NCI-H69 (cell line): Measurements from ENCODE around the gene SVOPL.
"Not testable (repeated sequence)": the region's sequence is repeated elsewhere in the genome, so short reads cannot be mapped to it uniquely, and the experiment has no call there.

Experiments used
- DNase-seq: peaks from one replicate; lab custom pipeline; 2025; lab: John Stamatoyannopoulos, UW

SVOPL gene

DNA sequence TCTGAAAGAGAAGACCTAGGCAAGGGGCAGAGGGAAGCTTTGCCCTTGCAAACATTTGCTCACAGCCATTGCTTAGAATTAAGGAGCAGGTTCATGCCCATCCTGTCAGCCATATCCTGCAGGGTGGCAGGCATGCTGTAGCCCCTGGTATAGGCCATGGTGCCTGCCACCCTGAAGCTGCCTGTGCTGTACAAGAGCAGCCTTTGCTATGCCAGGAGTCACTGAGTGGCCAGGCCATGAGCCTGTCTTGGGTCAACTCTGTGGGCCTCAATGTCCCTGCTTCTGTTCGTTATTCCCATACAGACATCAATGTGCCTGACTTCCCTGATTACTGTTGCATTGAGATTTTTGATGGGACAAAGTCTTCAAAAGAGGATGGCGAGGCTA, 368 bp upstream of the SVOPL start:
- no peak for DNase-seq

DNA sequence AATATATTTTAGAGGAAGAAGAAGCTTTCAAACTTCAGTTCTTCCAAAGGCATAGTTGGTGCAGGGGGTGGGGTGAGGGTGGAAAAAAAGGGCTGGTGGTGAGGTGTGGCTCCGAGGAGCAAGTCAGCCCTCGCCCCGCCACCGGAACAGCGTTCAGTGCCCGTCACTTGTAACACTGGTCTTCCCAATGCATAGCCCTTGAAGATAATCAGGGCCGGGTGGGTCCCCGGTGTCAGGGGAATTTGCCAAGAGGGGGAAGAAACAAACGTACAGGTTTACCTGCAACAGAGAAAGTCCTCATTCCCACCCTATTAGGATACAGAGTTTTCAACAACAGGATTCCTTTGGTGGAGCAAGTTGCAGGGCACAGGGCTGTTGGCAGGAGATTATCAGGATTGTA, 1.5 kb downstream of the SVOPL start:
- DNase-seq: no peak

- DNase-seq: no peak
Observed at GRCh38 chr7:138698281-138698680, 2.9 kb downstream of the SVOPL start.

- DNase-seq: no peak
Observed at GRCh38 chr7:138697535-138698182, 3.5 kb downstream of the SVOPL start.

- not testable (repeated sequence) for DNase-seq
Observed at GRCh38 chr7:138695776-138696175, 5.4 kb downstream of the SVOPL start.

GRCh38 chr7:138695106-138695505, 6.1 kb downstream of the SVOPL start:
- DNase-seq: no peak

DNA sequence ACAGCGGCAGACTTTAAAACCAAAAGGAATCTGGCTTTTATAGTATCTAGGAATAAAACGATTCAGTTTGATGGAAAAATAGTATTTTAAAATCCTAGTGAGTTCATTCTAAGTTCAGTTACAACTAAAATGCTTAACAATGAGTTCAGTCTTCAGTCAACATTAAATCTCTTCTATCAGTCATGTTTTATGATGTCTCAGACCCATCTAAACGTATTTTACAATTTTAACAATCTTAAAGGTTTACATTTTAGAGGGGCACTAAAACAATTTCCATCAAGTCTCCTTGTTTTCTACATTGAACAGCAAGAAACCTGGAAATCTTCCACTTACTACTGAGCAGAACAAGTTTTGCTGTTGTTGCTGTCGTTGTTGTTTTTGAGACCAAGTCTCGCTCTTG, 10.0 kb downstream of the SVOPL start:
- no peak for DNase-seq

DNA sequence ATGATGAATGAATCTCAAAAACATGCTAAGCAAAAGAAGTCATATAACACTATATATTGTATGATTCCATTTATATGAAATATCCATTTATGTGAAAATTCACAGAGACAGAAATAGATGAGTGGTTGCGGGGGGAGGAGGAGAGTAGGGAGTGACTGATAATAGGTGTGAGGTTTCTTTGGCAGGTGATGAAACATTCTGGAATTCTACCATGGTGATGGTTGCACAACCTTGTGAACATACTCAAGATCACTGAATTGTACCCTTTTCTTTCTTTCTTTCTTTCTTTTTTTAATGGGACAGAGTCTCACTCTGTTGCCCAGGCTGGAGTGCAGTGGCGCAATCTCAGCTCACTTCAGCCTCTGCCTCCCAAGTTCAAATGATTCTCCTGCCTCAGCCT, 10.7 kb downstream of the SVOPL start:
- no peak for DNase-seq

DNA sequence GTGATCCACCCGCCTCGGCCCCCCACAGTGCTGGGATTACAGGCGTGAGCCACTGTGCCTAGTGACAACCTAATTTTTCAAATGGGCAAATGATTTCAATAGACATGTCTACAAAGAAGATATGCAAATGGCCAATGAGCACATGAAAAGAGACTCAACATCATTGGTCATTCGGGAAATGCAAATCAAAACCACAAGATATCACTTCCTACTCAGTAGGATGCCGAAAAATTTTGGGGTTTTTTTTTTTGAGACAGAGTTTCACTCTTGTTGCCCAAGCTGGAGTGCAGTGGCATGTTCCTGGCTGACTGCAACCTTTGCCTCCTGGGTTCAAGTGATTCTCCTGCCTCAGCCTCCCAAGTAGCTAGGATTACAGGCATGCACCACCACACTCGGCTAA, 13.1 kb downstream of the SVOPL start:
- DNase-seq: not testable (repeated sequence)

GRCh38 chr7:138684340-138684739, 16.8 kb downstream of the SVOPL start:
- no peak for DNase-seq

GRCh38 chr7:138679793-138680192, 21.4 kb downstream of the SVOPL start:
- DNase-seq: no peak

- no peak for DNase-seq
Observed at GRCh38 chr7:138670594-138670993, 30.6 kb downstream of the SVOPL start.

GRCh38 chr7:138669364-138669763, 31.8 kb downstream of the SVOPL start:
- DNase-seq: no peak

DNA sequence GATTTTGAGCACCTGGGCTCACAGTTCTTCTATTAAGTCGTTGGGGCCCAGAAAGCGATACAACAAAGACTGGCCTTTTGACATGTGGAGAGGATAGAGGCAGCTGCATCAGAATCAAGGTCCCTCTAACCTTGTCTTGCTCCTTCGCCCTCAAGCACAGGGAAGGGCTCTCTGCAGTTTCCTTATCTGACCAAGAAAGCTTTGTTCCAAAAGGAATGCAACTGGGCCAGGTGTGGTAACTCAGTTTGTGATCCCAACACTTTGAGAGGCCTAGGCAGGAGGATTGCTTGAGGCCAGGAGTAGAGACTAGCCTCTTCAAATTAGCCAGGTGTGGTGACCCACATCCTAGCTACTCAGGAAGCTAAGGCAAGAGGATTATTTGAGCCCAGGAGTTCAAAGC, 32.2 kb downstream of the SVOPL start:
- no peak for DNase-seq

DNA sequence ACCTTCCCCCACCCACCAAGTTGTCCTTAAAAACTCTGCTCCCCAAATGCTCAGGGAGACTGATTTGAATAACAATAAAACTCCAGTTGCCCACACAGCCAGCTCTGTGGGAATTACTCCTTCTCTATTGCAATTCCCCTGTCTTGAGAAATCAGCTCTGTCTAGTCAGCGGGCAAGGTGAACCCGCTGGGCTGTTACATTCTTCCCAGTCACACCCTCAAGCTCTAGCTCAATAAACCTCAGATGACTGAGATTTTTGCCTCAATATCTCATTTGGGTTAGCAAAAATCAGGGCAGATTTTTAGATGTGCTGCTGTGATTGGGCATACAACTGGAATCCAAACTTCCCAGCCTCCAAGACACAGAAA, 32.9 kb downstream of the SVOPL start:
- no peak for DNase-seq

GRCh38 chr7:138667535-138668228, 33.5 kb downstream of the SVOPL start:
- no peak for DNase-seq

GRCh38 chr7:138666385-138666784, 34.8 kb downstream of the SVOPL start:
- DNase-seq: no peak

GRCh38 chr7:138665669-138666140, 35.5 kb downstream of the SVOPL start:
- DNase-seq: no peak

GRCh38 chr7:138665249-138665648, 35.9 kb downstream of the SVOPL start:
- no peak for DNase-seq

DNA sequence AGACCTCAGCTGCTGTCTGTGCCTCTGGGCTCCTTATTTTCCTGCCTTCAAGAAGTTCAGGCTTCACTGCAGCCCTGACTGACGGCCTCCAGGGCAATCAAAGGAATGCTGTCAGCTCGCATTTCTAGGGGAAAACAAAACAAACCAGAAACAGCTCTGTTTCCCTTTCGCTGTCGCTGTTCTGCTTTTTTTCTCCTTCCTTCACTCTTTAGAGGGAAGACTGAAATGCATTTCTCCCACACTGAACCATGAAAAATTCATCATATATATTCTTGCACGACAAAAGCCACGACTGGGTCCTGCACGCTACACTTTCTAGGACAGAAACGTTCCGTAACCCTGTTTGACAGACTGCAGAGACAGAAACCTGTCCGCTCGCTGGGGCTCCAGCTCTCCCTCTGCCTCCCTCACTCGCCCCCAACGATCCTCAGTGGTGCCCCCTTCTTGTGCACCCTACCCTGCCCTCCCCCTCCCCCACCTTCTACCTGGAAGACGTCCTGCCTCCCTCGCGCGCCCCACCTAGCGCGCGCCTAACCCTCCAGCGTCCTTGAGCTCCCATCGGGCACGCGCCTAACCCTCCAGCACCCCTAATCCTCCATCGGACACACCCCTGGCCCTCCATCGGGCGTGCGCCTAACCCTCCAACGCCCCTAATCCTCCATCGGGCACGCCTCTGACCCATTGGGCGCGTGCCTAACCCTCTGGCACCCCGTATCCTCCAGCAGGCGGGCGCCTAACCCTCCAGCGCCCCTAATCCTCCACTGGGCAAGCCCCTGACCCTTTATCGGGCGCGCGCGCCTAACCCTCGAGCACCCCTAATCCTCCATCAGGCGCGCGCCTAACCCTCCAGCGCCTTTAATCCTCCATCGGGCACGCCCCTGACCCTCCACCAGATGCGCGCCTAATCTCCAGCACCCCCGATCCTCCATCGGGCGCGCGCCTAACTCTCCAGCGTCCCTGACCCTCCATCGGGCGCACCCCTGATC, 37.1 kb downstream of the SVOPL start:
- no peak for DNase-seq

GRCh38 chr7:138662991-138663320, 38.2 kb downstream of the SVOPL start:
- no peak for DNase-seq

- no peak for DNase-seq
Observed at GRCh38 chr7:138662076-138662990, 38.8 kb downstream of the SVOPL start.
